Left hindlimb (tissue), 1 donor: ENCODE data around the gene OLFML2A.

Experiments used
- DNase-seq: peaks from one replicate; pipeline ENCODE4 v3.0.0-alpha.2; 2018

OLFML2A gene

DNA sequence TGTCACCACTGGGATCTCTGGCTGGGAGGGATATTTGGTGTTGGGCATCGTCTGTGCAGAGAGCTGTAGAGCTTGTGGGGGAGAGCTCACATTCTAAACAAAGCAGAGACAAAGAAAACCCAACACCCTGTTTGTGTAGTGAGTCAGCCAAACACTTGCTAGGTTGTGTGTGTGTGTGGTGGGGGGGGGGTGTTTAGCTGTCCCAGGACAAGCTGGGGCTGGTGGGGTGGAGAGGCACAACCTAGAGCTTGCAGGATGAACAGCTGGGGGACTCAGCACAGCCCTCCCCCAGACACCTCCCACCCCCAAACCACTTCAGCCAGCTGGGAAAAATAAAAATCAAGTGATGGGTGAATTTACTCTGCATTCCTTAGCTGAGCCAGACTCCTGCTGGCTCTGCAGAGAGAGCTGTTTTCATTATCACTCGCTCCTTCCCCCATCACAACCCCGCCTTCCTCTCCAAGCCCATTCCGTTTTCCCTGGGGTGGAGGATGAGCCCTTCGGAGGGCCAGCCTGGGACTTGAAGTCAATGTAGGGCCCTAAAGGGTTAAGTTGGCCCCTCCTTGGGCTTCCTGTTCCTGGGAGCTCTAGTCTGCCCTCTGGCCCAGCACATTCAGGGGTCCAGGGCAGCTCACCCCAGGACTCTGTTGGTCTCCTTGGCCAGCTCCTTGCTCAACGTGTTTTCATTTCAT, 2.6 kb downstream of the OLFML2A start:
- DNase-seq: peak; percentile 83

GRCh38 chr9:124780060-124780756, 3.3 kb downstream of the OLFML2A start:
- no peak for DNase-seq

- no peak for DNase-seq
Measured at GRCh38 chr9:124780757-124781151, 3.8 kb downstream of the OLFML2A start.

GRCh38 chr9:124781967-124782660, 5.2 kb downstream of the OLFML2A start:
- DNase-seq: no peak

GRCh38 chr9:124782661-124783574, 6.0 kb downstream of the OLFML2A start:
- no peak for DNase-seq

- no peak for DNase-seq
Measured at GRCh38 chr9:124783830-124784229, 6.9 kb downstream of the OLFML2A start.

GRCh38 chr9:124784509-124784908, 7.6 kb downstream of the OLFML2A start:
- no peak for DNase-seq

- DNase-seq: no peak
Measured at GRCh38 chr9:124786881-124787573, 10.1 kb downstream of the OLFML2A start.

DNA sequence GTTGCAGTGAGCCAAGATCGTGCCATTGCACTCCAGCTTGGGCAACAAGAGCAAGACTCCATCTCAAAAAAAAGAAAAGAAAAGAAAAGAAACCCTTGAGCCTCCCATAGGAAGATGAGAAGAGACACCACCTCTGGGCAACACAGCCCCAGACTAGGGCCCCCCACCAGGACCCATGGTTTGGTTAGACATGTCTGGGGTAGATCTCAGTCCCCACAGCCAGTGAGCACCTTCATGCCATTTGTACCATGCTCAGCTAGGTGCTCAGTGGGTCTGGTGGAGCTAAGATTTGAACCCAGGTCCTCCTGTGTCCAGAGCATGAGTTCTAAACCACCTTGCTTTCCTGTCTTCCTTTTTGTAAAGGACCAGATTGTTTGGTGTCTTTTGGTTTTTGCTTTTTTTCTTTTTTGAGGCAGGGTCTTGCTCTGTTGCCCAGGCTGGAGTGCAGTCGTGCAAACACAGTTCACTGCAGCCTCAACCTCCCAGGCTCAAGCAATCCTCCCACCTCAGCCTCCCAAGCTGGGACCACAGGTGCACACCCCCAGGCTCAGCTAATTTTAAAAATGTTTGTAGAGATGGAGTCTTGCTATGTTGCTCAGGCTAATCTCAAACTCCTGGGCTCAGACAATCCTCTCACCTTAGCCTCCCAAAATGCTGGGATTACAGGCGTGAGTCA, 11.7 kb downstream of the OLFML2A start:
- no peak for DNase-seq

GRCh38 chr9:124789531-124789930, 12.6 kb downstream of the OLFML2A start:
- no peak for DNase-seq

GRCh38 chr9:124790301-124790700, 13.4 kb downstream of the OLFML2A start:
- DNase-seq: no peak

DNA sequence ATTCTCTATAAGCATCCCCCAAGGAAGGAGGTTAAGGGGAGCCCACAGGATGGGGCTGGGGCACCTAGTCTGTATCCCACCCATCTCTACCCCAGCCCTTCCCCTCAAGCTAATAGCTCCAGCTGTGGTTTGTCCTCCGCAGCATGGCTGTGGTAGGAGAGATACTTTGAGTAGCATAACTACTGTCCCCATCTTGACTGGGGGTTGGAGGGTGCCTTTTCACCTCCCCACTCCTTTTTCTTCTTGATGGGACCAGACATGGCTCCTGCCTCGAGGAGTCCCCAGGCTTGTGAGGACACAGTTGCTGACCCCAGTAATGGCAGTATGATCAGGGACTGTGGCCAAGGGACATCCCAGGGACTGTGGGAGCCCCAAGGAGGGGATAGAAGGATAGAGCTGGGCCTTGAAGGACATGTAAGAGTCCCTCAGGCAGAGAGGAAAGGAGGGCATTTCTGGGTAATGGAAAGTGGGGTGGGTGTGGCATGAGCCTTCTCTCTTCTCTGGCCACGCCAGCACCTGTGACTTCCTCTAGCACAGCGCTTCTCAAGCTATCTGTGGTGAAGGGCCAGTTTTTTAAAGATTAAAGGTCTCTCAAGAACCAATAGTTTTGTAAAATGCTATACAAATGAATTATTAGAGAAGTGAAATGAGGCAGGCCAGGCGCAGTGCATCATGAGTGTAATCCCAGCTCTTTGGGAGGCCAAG, 14.0 kb downstream of the OLFML2A start:
- no peak for DNase-seq

DNA sequence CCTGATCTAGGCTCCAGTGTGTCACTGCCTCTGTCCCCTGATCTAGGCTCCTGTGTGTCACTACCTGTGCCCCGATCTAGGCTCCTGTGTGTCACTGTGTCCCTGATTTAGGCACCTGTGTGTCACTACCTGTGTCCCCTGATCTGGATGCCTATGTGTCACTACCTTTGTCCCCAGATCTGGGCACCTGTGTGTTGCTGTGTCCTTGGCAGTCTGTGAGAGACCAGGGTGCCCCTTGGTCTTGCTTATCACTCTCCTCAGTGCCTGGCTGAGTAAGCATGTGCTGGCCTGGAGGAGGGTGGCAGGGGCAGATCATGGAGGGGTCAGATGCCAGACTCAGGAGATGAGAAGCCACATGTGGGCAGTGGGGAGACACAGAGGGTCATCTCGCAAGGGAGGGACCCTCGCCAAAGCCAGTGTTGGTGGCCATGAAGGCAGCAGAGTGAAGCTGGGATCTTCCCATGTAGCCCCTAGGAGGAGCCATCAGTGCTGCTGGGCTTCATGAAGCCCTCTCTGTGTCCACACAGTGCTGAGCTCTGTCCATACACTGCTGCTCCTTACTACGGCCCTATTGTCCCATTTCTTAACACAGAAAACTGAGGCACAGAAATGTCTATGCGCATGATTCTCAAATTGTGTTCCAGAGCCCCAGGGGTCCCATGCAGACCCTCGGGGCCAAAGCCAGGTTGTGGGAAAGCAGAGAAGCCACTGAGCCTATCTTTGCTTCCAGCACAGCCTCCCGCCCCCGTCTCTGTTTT, 15.5 kb downstream of the OLFML2A start:
- no peak for DNase-seq

DNA sequence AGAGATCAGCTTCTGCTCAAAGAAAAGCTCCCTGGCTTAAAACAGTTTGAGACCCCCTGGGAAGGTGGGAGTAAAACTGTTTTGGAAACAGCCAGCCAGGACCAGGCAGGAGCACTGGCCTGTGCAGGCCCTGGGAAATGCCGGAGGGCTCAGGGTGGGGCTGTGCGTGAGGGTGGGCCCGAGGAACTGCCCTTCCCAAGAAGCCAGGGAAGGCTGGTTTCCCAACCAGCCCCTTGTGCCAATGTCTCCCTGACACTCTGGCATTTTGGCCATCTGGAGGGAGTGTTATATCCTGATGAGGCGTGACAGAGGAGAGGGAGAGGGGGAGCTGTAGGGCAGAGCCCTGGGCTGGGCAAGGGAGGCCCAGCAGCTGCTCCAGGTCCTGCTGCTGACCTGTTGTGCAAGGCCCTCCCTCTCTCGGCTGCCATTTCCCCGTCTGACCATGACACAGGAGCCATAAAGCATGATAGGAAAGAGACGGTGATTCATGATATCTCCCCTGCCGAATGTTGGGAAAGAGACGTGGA, 16.1 kb downstream of the OLFML2A start:
- DNase-seq: no peak

- DNase-seq: no peak
Measured at GRCh38 chr9:124794902-124795491, 18.1 kb downstream of the OLFML2A start.

DNA sequence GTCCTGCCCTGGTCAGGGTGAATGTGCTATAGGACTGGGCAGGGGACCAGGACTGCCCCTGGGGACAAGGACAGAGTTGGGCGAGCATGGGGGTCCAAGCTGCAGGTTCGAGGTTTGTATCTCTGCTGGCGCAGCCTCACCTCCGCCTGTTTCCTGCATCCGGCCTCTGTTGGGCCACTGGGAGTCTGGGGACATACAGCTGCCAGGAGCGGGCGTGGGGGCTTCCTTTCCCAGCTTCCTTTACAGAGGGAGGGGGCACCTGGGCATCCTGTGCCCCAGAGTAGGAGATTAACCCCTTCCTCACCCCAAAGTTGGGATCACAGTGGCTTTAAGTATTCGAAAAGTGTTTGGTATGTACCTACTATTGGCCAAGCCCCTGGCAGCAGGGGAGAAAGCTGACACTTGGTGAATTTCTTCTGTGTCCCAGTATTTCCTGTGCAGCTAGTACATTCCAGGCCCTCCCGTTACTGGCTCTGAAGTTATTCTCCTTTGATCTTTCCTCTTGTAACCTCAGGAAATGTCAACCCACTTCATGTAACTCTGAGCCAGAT, 19.0 kb downstream of the OLFML2A start:
- DNase-seq: no peak

DNA sequence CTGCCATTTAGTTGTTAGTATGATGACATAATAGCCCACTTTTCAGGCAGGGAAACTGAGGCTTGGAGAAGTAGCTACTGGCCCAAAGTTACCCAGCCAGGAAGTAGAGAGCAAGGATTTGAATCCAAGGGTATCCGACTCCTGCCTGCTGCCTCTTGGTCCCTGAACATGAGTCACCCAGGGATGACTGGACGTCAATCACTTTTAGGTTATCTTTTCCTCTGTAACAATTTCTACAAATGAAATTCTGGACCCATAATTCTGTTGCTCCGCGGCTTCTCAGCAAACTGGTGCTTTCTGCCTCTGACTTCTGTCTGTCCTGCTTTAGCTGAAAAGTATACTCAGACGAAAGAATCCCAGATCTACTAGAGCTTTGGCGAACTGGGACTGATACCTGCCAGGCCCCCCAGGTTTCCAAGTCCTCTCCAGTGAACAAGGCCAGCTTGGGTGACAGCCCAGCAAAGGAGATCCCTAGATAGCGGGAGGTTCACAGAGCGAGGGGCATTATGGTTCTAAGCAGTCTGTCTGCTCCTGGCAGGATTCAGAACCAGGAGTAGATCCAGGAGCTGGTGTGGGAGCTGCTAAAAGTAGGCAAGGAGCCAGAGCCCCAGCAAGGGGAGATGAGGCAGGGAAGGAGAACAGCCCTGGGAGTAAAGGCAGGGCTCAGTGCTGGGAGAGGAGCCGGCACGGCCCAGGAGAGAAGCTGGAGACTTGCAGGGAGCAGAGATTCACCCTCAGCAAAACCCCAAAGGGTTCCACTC, 20.6 kb downstream of the OLFML2A start:
- DNase-seq: no peak

DNA sequence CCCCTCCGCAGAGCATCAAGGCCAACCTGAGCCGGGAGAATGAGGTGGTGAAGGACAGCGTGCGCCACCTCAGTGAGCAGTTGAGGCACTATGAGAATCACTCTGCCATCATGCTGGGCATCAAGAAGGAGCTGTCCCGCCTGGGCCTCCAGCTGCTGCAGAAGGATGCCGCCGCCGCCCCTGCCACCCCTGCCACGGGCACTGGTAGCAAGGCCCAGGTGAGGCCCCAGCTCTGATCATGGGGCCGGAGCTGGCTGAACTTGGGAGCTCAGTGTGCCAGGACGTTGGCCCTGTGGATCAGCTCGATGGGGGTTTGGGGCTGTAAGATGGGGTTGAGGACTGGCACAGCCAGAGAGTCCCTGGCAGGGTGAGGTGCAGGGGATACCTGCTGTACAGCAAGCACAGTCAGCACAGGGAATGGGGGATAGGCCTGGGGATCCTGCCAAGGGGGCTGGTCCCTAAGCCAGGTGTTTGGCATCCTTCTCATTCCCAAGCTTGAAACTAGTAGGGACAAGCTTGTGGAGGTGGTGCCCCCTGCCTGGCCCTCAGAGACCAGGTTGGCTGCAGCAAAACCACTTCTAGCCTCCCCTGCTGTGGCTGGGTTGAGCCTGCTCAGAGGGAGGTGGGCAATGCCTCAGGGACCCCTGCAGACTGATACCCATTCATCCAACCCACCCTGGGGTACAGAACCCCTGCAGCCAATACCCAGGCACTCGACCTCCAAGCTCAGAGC, 22.5 kb downstream of the OLFML2A start:
- no peak for DNase-seq
